ENCODE measurements around the gene RFPL3.
A peak's percentile ranks its signal among the peaks of the same experiment; 100 is the strongest.
"Not testable (repeated sequence)": the region's sequence is repeated elsewhere in the genome, so short reads cannot be mapped to it uniquely, and the experiment has no call there.

Gene RFPL3

DNA sequence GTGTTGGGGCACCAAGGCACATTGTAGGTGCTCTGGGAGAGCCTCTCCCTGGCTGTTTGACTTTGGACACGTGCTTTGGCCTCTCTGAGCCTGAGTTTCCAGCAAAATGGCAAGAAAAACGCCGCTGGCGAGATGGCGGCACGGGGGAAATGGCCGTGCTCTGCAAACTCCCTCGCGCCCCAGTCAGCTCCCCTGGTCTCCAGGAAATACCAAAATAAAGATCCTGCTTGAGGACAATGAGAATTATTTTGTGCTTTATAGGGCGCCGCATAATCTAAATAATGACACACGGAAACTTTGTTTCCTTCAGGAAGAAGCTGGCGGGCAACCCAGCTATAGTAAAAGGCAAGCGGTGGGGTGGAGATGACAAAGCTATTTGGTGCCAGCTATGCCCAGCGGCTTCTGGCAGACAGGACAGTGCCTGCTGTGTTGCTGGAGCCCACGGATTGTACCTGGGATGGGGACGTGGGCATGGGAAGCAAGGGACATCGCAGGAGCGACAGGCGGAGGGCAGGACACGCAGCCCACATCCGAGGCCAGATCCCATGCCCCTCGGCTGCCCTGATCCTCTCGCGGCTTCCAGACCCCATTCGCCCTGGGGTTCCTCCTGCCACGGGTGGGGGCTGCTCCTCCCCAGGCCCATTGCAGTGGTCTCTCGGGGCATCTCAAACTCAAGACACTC, 26.3 kb upstream of the RFPL3 start:
- no peak for DNase-seq

- peak; percentile 37 for DNase-seq
Measured at GRCh38 chr22:32331918-32332725, 25.5 kb upstream of the RFPL3 start.

- peak; percentile 41 for DNase-seq
Measured at GRCh38 chr22:32333141-32333768, 24.4 kb upstream of the RFPL3 start.

DNA sequence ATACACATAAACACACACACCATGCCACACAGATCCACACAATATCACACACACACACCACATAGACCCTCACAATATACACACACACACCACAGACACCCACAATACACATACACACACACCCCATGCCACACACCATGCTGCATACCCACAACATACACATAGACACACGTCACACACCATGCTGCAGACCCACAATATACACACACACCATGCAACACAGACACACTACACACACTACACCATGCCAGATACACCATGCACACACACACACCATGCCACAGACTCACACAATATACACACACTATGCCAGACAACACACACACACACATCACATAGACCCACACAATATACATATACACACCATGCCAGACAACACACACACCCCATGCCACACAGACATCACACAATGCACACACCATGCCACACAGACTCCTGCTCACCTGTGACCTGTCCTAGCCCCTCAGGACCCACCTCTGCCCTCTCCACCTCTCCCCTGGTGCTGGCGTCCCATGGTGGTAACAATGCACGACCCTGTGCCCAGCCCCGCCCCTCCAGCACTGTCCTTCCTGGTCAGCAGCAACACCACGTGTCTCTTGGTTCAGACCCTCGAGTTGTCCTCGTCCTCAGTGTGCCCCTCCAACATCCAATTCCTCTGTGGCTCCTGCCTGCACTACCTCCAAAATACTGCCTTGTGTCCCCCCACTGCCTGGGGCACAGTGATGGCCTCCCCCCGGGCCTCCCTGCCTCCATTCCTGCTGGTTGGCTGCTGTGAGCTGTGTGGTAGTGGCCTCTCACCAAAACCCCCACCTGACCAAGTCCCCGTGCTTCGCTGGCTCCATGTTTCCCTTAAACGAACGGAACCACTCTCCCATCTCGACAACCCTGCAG, 23.7 kb upstream of the RFPL3 start:
- peak; percentile 26 for DNase-seq

DNA sequence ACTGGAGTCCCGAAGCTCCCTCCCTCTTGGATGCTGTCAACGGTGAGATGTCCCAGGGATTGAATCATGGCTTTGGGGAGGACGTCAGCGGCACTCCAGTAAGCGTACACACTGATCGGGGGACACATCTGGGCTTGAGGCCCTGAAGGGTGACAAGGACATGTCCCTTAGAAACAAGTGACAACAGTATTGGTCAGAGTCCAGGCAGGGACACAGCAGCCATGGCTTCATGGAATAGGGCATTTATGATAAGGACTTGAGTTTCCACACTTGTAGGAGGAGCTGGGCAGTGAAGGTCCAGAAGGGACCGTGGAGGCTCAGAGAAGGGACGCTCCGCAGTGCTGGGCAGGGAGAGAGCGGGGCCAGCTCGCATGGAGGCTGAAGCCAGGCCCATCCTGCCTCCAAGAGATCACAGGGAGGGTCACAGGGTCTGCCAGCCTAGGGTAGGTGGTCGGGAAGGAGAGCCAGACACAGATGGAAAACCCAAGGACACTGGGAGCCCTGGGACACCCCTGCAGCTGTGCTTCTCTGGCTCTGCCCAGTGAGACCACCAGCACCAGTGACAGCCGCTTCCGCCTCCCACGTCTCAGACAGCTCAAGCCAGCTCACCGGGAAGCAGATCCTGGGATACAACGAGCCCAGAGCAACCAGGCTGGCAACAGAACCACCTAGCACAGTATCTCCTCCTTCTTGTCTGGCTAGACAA, 22.9 kb upstream of the RFPL3 start:
- peak; percentile 36 for DNase-seq

DNA sequence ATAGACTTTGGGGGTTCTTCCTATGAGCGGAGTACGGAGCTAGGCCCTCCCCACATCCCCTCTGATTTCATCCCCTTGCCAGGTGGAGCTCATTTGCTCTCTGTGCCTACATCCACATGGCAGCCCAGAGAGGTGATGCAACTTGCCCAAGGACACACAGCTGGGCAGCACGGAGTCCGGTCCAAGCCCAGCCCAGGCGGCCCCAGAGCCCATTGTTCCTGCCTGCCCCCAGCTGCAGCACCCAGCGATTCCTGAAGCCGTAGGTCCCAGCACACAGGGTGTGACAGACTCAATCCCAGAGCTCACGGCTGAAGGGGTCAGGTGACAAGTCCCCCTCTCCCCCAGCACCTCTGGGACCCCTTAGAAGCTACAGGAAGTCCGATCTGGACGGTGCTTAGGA, 22.2 kb upstream of the RFPL3 start:
- peak; percentile 35 for DNase-seq

- DNase-seq: peak; percentile 33
Measured at GRCh38 chr22:32336121-32336603, 21.5 kb upstream of the RFPL3 start.

DNA sequence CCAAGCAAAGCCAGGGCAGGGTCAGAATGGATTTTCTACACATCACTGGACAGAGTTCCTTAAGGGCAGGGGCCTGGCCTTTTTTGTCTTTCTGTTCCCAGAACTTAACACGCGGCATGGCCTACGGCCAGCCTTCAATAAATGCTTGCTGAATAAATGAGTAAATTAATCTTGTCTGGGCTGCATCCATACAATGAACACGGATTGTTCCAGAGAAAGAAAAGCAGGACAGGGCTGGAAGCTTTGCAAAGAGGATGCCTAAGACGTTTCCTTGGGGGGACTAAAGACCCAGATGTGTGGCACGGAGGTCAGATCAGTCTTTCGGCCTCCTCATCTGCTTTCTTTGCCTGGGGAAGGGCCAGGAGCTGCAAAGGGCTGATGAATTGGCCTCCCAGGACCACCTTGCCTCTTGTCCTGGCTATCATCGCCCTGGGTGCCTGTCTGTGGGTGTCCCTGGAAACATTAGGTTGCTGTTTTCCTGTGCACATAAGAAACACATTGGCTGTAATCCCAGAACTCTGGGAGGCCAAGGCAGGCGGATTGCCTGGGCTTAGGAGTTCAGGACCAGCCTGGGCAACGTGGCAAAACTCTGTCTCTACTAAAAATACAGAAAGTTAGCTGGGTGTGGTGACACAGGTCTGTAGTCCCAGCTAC, 20.8 kb upstream of the RFPL3 start:
- peak; percentile 36 for DNase-seq

- DNase-seq: peak; percentile 9
Measured at GRCh38 chr22:32337425-32337824, 20.2 kb upstream of the RFPL3 start.

DNA sequence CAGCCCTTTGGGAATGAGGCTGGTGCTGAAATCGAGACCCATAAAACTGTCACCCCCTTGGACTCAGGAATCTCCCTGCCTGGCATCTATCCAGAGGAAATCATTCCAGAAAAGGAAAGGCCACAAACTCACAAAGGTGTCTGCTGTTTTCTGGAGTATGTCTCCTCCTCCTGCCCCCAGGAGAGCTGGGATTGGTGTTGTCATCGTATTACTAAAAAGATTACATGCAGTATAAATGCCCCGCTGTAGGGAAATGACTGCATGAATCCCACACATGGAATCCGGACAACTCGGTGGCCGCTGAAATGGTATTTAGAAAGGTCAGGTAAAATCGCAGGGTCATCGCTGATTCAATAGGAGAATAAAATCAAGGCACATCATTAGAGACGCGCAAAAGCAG, 18.9 kb upstream of the RFPL3 start:
- DNase-seq: peak; percentile 15

- DNase-seq: peak; percentile 38
Measured at GRCh38 chr22:32339190-32340012, 18.3 kb upstream of the RFPL3 start.

DNA sequence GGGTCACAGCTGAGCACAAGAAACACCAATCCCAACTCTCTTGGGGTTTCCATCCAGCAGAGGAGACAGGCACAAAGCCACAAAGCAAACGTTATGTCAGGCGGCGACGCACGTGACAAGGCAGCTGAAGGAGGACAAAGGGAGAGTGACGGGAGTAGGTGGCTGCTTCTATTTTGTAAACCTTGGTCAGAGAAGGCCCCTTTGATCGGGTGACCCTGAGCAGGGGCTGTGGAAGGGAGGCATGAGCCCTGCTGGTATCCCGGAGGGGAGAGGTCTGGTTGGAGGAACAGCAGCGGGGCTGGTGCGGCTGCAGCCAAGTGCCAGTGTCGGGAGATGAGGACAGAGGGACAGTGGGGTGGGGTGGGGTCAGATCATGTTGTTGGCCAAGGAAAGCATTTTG, 17.3 kb upstream of the RFPL3 start:
- peak; percentile 38 for DNase-seq

DNA sequence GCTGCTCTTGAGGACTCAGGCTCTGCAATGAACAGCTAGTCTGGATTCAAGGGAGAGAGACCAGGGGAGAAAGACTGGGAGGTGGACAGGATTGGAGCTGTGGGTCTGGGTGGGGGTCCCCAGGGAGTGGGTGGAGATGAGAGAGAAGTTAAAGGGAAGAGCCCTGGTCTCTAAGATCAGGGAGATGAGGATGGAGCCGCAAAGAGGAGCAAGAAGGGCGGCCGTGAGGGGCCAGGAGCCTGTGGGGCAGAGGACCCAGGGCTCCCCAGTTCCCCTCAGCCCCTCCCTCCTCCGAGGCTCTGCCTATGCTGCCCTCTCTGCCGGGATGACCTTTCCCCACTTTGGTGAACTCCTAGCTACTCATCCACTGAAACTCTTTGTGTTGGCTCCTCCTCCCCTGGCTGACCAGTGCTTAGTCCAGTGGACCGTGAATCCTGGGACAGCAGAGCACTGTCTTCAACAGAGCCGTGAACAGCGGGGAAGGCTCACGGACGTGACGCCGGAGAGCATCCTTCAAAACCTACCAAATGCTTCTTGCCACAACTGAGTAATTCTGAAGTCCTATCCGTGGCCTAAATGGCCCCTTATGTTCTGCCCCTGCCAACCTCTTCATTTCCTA, 16.4 kb upstream of the RFPL3 start:
- peak; percentile 34 for DNase-seq

GRCh38 chr22:32342977-32343376, 14.7 kb upstream of the RFPL3 start:
- no peak for DNase-seq

DNA sequence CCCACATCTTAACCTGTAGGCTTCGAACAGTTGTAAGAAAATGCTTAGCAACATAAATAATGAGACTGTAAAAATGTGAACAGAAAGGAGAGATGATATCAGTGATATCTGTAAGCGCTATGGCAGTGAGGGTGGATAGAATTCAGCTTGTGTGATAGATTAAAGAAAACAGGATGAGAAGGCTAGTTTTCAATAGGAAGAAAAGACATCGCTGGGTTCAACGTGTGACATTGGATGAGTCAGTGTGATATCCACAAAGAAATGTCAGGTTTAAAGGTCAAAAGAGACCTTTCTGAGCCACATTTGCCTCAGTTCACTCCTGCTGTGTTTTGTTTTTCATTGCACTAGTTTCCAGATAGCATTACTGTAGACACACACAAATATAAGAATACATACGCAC, 13.7 kb upstream of the RFPL3 start:
- DNase-seq: no peak

DNA sequence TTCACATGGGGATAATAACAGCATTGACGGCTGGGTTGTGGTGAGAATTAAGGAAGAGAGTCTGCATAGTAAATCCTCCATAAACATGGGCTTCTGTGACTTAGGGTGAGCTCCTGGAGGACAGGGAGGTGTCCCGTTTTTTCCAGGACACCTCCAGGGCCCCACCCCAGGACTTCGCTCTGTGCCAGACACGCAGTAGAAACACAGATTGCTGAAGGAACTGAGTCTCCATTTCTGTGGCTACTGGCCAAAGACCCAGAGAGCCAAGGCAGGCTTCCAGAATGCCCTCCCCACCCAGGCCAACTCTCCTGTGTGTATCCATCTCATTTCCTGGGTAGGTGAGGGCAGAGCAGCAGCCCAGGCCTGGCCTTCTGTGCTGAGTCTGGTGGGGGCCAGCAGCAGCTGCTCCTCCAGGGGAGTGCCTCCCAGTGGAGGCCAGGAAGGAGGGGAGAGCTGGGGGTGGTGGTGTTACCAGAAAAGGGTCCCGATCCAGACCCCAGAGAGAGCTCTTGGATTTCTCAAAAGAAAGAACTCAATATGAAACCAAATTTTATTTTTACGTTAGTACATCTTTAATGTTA, 9.5 kb upstream of the RFPL3 start:
- DNase-seq: no peak

DNA sequence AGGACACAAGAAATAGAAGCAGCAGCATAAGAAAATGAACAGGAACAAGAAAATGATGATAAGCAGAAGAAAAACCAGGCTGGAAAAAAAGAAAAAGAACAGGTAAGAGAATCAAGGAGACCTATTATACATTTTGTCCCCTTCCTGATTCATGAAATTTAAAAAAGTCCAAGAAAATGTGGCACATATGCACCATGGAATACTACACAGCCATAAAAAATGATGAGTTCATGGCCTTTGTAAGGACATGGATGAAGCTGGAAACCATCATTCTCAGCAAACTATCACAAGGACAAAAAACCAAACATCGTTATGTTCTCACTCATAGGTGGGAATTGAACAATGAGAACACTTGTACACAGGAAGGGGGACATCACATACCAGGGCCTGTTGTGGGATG, 5.8 kb upstream of the RFPL3 start:
- DNase-seq: not testable (repeated sequence)

DNA sequence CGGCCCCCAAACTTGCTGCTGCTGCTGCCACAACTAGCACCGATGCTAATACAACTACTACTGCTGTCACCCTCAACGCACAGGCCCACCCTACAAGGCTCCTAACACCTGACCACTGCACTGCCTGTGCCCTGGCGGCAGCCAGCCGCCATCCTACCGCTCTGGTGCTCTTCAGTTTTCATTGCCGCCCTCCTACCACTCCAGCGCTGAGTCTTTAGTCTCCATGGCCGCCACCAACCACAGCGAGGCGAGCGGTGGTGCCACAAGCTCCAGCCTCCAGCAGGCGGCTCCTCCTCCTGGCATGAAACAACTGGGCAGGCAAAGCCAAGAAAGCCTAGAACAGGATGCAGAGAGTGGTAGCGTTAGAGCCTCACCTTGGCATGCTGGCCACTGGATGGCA, 5.0 kb upstream of the RFPL3 start:
- peak; percentile 45 for DNase-seq

GRCh38 chr22:32353292-32353691, 4.4 kb upstream of the RFPL3 start:
- no peak for DNase-seq

DNA sequence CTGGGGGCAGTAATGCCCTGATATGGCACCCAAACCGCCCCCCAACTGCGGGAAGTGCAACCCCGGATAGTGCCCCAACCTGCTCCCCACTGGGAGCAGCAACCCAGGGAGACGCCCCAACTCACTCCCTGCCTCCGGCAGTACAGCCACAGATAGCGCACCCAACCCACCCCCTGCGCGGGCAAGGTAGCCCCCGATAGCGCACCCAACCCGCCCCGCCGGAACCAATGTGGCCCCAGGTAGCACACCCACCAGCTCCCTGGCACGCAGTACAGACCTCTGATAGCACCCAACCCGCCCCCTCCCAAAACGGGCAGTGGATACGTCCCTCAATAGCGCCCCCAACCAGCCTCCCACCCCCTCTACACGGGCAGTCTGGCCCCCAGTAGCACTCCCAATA, 3.8 kb upstream of the RFPL3 start:
- no peak for DNase-seq
